Activated CD4-positive, alpha-beta T cell treated with anti-CD3 and anti-CD28 coated beads, Interleukin-10, Interleukin-2, amounts not matched to agents 100 ng/mL and 50 ng/mL, durations not matched to agents 16 hours and 8 hours (primary cell): ENCODE data around the gene DNAJC22.
A peak's percentile ranks its signal among the peaks of the same experiment; 100 is the strongest.

Experiments
- DNase-seq: peaks from one replicate; pipeline ENCODE4 v3.0.0-alpha.2; 2020

Gene DNAJC22

GRCh38 chr12:49345051-49345824 is 1.4 kb upstream of the DNAJC22 start:
- no peak for DNase-seq

- DNase-seq = no peak
Measured at GRCh38 chr12:49345825-49346658, 646 bp upstream of the DNAJC22 start.

- peak; percentile 78 for DNase-seq
Measured at GRCh38 chr12:49347311-49348193, 864 bp downstream of the DNAJC22 start.

GRCh38 chr12:49348781-49349180 is 2.1 kb downstream of the DNAJC22 start:
- no peak for DNase-seq

- no peak for DNase-seq
Measured at GRCh38 chr12:49349266-49349665, 2.6 kb downstream of the DNAJC22 start.

- DNase-seq = no peak
Measured at GRCh38 chr12:49352351-49352750, 5.7 kb downstream of the DNAJC22 start.

- no peak for DNase-seq
Measured at GRCh38 chr12:49355913-49356312, 9.2 kb downstream of the DNAJC22 start.

GRCh38 chr12:49357103-49357678 is 10.5 kb downstream of the DNAJC22 start:
- DNase-seq = no peak

- peak; percentile 73 for DNase-seq
Measured at GRCh38 chr12:49358483-49359141, 11.9 kb downstream of the DNAJC22 start.

GRCh38 chr12:49359671-49360070 is 13.0 kb downstream of the DNAJC22 start:
- no peak for DNase-seq

- no peak for DNase-seq
Measured at GRCh38 chr12:49362077-49362476, 15.4 kb downstream of the DNAJC22 start.

GRCh38 chr12:49364989-49365388 is 18.3 kb downstream of the DNAJC22 start:
- DNase-seq = no peak

GRCh38 chr12:49365542-49365941 is 18.9 kb downstream of the DNAJC22 start:
- DNase-seq = no peak

- no peak for DNase-seq
Measured at GRCh38 chr12:49366096-49366651, 19.5 kb downstream of the DNAJC22 start.

GRCh38 chr12:49366652-49367380 is 20.1 kb downstream of the DNAJC22 start:
- DNase-seq = peak; percentile 97

- DNase-seq = no peak
Measured at GRCh38 chr12:49367381-49368239, 20.9 kb downstream of the DNAJC22 start, which contains the start of gene SPATS2. Gene SPATS2, plus strand, starts transcription at chr12:49367462. Its CDS starts 93,551 bp downstream, at chr12:49461013.

GRCh38 chr12:49368240-49368600 is 21.5 kb downstream of the DNAJC22 start:
- DNase-seq = no peak

- peak; percentile 39 for DNase-seq
Measured at GRCh38 chr12:49369411-49370145, 22.9 kb downstream of the DNAJC22 start.

- no peak for DNase-seq
Measured at GRCh38 chr12:49370539-49370938, 23.9 kb downstream of the DNAJC22 start.
